Measurements from ENCODE around the gene PABPN1L.
"Not testable (repeated sequence)": the region's sequence is repeated elsewhere in the genome, so short reads cannot be mapped to it uniquely, and the experiment has no call there.

Gene PABPN1L

GRCh38 chr16:88827727-88828126 is 38.7 kb downstream of the PABPN1L start:
- DNase-seq (ENCODE audit: low spot score): no peak

GRCh38 chr16:88826070-88826840 is 40.2 kb downstream of the PABPN1L start:
- no peak for DNase-seq (ENCODE audit: low spot score)

GRCh38 chr16:88825146-88825545 is 41.3 kb downstream of the PABPN1L start:
- DNase-seq (ENCODE audit: low spot score): no peak

GRCh38 chr16:88824256-88825077 is 42.0 kb downstream of the PABPN1L start:
- no peak for DNase-seq (ENCODE audit: low spot score)

GRCh38 chr16:88823646-88824045 is 42.8 kb downstream of the PABPN1L start:
- DNase-seq (ENCODE audit: low spot score): not testable (repeated sequence)

- DNase-seq (ENCODE audit: low spot score): no peak
These were observed 44.0 kb downstream of the PABPN1L start for GRCh38 chr16:88822281-88823040.

- no peak for DNase-seq (ENCODE audit: low spot score)
These were observed 45.2 kb downstream of the PABPN1L start for GRCh38 chr16:88821168-88821850.

- no peak for DNase-seq (ENCODE audit: low spot score)
These were observed 46.0 kb downstream of the PABPN1L start for GRCh38 chr16:88820385-88821025.

GRCh38 chr16:88819126-88819525 is 47.3 kb downstream of the PABPN1L start:
- no peak for DNase-seq (ENCODE audit: low spot score)

GRCh38 chr16:88818575-88818874 is 47.9 kb downstream of the PABPN1L start:
- no peak for DNase-seq (ENCODE audit: low spot score)

- no peak for DNase-seq (ENCODE audit: low spot score)
These were observed 48.5 kb downstream of the PABPN1L start for GRCh38 chr16:88817785-88818574.

GRCh38 chr16:88816736-88817535 is 49.5 kb downstream of the PABPN1L start:
- no peak for DNase-seq (ENCODE audit: low spot score)

- DNase-seq (ENCODE audit: low spot score): peak; percentile 49
These were observed 50.4 kb downstream of the PABPN1L start for GRCh38 chr16:88815901-88816589.

- no peak for DNase-seq (ENCODE audit: low spot score)
These were observed 51.2 kb downstream of the PABPN1L start for GRCh38 chr16:88815227-88815626.

- DNase-seq (ENCODE audit: low spot score): no peak
These were observed 52.3 kb downstream of the PABPN1L start for GRCh38 chr16:88814144-88814502.

Measured in CD4-positive, alpha-beta T cell treated with Interleukin-15 for 4 hours (primary cell).